Upper lobe of right lung (tissue), 1 donor: ENCODE data around the gene LAD1. TPM values are rescaled to one million over a fixed set of nuclear protein-coding genes. Genes with fewer than 3 reads are reported as not detected.

Experiments
- ATAC-seq: fragments of 200-7000 bp; cut with Tn5 transposase; one replicate; pipeline ENCODE4 v1.9.1; 2020; ENCODE audit warnings: mild to moderate bottlenecking, moderate library complexity
- DNase-seq: peaks from one replicate; pipeline ENCODE4 v3.0.0-alpha.2; 2020
- H3K27ac ChIP-seq: fragments of 200-600 bp; one replicate; pipeline ENCODE4 v1.8.0; 2022
- H3K27me3 ChIP-seq: fragments of 200-600 bp; one replicate; pipeline ENCODE4 v1.8.0; 2022; ENCODE audit warnings: mild to moderate bottlenecking
- H3K36me3 ChIP-seq: fragments of 200-600 bp; one replicate; pipeline ENCODE4 v1.8.0; 2022
- H3K4me1 ChIP-seq: fragments of 200-600 bp; one replicate; pipeline ENCODE4 v1.8.0; 2022
- H3K4me3 ChIP-seq: fragments of 200-600 bp; one replicate; pipeline ENCODE4 v1.8.0; 2022; ENCODE audit warnings: mild to moderate bottlenecking
- H3K9me3 ChIP-seq: fragments of 200-600 bp; one replicate; pipeline ENCODE4 v1.8.0; 2022
- CTCF ChIP-seq: fragments of 200-600 bp; IDR thresholded peaks from one replicate; pipeline ENCODE4 v1.8.0; 2022; ENCODE audit warnings: antibody characterized with exemption
- intact Hi-C: fragments of 100-400 bp; cut with DNase I; formaldehyde crosslinking; loops from one replicate; pipeline ENCODE4 v1.11.0; 2022
- total RNA-seq: library from RNA; stranded (reverse); fragmentation: NEBNext Ultra II Directional; extraction: Animal tissue kit (Norgen Biotek cat#: 25700); gene quantifications from one replicate; pipeline ENCODE4 v1.2.1, GENCODE V29; 2021
- donor health status: DM: no; HTN: yes; CAD: no; lungs with severe emphysema.

Gene LAD1
- total RNA-seq, 1 donor from 2014 or later = 42.6 TPM

GRCh38 chr1:201436969-201437368 is 37.8 kb upstream of the LAD1 start:
- ATAC-seq = no peak
- no peak for DNase-seq
- intact Hi-C loops = no loop called here

GRCh38 chr1:201436393-201436792 is 37.3 kb upstream of the LAD1 start:
- H3K27ac ChIP-seq = no peak overlapping the region
- no peak overlapping the region for H3K4me3 ChIP-seq
- no peaks in the 10 kb centered on the region for H3K36me3 ChIP-seq
- intact Hi-C loops = no loop called here
- ATAC-seq (no peak), DNase-seq (no peak)
- no peak for TF ChIP-seq CTCF
- H3K27me3 ChIP-seq = no peaks in the 10 kb centered on the region
- no peaks in the 10 kb centered on the region for H3K9me3 ChIP-seq
- H3K4me1 ChIP-seq = no peaks in the 10 kb centered on the region

More at GRCh38 chr1:201436969-201437368, 37.8 kb upstream of the LAD1 start:
- H3K9me3 ChIP-seq = no peaks in the 10 kb centered on the region
- no peaks in the 10 kb centered on the region for H3K36me3 ChIP-seq
- no peak overlapping the region for H3K4me3 ChIP-seq
- H3K27ac ChIP-seq = no peak overlapping the region
- no peaks in the 10 kb centered on the region for H3K27me3 ChIP-seq
- TF ChIP-seq CTCF = no peak
- H3K4me1 ChIP-seq = no peaks in the 10 kb centered on the region

GRCh38 chr1:201434266-201434665 is 35.1 kb upstream of the LAD1 start:
- intact Hi-C loops = no loop called here
- Histone ChIP-seq H3K4me1 (no peaks in the 10 kb centered on the region), H3K4me3 (no peak overlapping the region), H3K27ac (no peak overlapping the region), H3K36me3 (no peaks in the 10 kb centered on the region), H3K9me3 (no peaks in the 10 kb centered on the region), H3K27me3 (no peaks in the 10 kb centered on the region)
- TF ChIP-seq CTCF = no peak
- ATAC-seq (no peak), DNase-seq (no peak)

- no peak for TF ChIP-seq CTCF
- no peaks in the 10 kb centered on the region for H3K27me3 ChIP-seq
- no peak for DNase-seq
- H3K27ac ChIP-seq = no peak overlapping the region
- no peaks in the 10 kb centered on the region for H3K9me3 ChIP-seq
- no peak for ATAC-seq
- no peaks in the 10 kb centered on the region for H3K4me1 ChIP-seq
- no peaks in the 10 kb centered on the region for H3K36me3 ChIP-seq
- intact Hi-C loops = no loop called here
- no peak overlapping the region for H3K4me3 ChIP-seq
Measured at GRCh38 chr1:201433609-201434008, 34.5 kb upstream of the LAD1 start.

GRCh38 chr1:201430776-201431175 is 31.7 kb upstream of the LAD1 start:
- Histone ChIP-seq H3K4me3 (no peak overlapping the region), H3K27me3 (no peaks in the 10 kb centered on the region), H3K9me3 (no peaks in the 10 kb centered on the region), H3K27ac (no peak overlapping the region), H3K4me1 (no peaks in the 10 kb centered on the region), H3K36me3 (no peaks in the 10 kb centered on the region)
- no peak for TF ChIP-seq CTCF
- intact Hi-C loops = no loop called here
- ATAC-seq (no peak), DNase-seq (no peak)

GRCh38 chr1:201429736-201430501 is 30.8 kb upstream of the LAD1 start:
- H3K4me1 ChIP-seq = no peaks in the 10 kb centered on the region
- no peak overlapping the region for H3K27ac ChIP-seq
- ATAC-seq (no peak), DNase-seq (no peak)
- no peaks in the 10 kb centered on the region for H3K9me3 ChIP-seq
- no peak overlapping the region for H3K4me3 ChIP-seq
- TF ChIP-seq CTCF = no peak
- no peaks in the 10 kb centered on the region for H3K36me3 ChIP-seq
- no peaks in the 10 kb centered on the region for H3K27me3 ChIP-seq
- intact Hi-C loops = no loop called here
